Panc1 (cell line): ENCODE data around the gene LRRC63. TPM values are rescaled to one million over a fixed set of nuclear protein-coding genes. Genes with fewer than 3 reads are reported as not detected.

Experiments
- ATAC-seq: fragments of 200-7000 bp; cut with Tn5 transposase; 2 replicates; pipeline ENCODE4 v1.9.1; 2020; ENCODE audit warnings: mild to moderate bottlenecking, moderate library complexity
- BruUV-seq: library from RNA; stranded (reverse); fragments of 400-500 nt; replicated peaks from 2 replicates; lab custom pipeline; 2021; lab: Mats Ljungman, UMichigan
- CTCF ChIA-PET: fragments of 300-600 bp; sonication (Branson Sonifier 250); formaldehyde crosslinking; loops from one replicate; lab custom pipeline; 2022; ENCODE audit warnings: antibody characterized with exemption; lab: Charles Lee
- POLR2A ChIA-PET: fragments of 300-600 bp; sonication (Branson Sonifier 250); formaldehyde crosslinking; loops from one replicate; lab custom pipeline; 2022; ENCODE audit warnings: antibody characterized with exemption; lab: Charles Lee
- DNase-seq: peaks from one replicate; pipeline ENCODE4 v3.0.0-alpha.2; 2010; ENCODE audit warnings: low read depth, low spot score
- H3K27ac ChIP-seq: 2 replicates; pipeline ENCODE4 v1.5.1; 2011; ENCODE audit warnings: mild to moderate bottlenecking, low read length, inconsistent platforms
- H3K27me3 ChIP-seq: fragments of 200-500 bp; sonication (Bioruptor generic); 2 replicates; pipeline ENCODE4 v1.6.0; 2014; ENCODE audit warnings: low read length, inconsistent platforms; ENCODE audit not compliant: control insufficient read depth, insufficient read depth
- H3K36me3 ChIP-seq: fragments of 200-500 bp; sonication (Bioruptor generic); 2 replicates; pipeline ENCODE4 v1.5.1; 2014; ENCODE audit warnings: inconsistent platforms, mild to moderate bottlenecking, low read length, moderate library complexity; ENCODE audit not compliant: control insufficient read depth, insufficient read depth
- H3K4me1 ChIP-seq: 2 replicates; pipeline ENCODE4 v1.5.1; 2011; ENCODE audit warnings: inconsistent platforms, mild to moderate bottlenecking, low read length, moderate library complexity; ENCODE audit not compliant: control insufficient read depth, insufficient read depth
- H3K4me3 ChIP-seq, 2 experiments: 2 replicates each; pipeline ENCODE4 v1.5.1; 2011 to 2012; ENCODE audit warnings: low read depth in 2 of 2, low read length in 2 of 2, mild to moderate bottlenecking in 2 of 2, inconsistent platforms in 1 of 2, moderate library complexity in 1 of 2
- H3K9me3 ChIP-seq: fragments of 200-500 bp; sonication (Bioruptor generic); 2 replicates; pipeline ENCODE4 v1.5.1; 2014; ENCODE audit warnings: low read depth, mild to moderate bottlenecking, inconsistent platforms, low read length, moderate library complexity; ENCODE audit not compliant: control insufficient read depth, insufficient read depth
- POLR2AphosphoS5 ChIP-seq: IDR thresholded peaks from 2 replicates; pipeline ENCODE4 v1.6.1; 2012; ENCODE audit warnings: mild to moderate bottlenecking, low read depth, low read length, moderate library complexity
- REST ChIP-seq, 2 experiments: IDR thresholded peaks; 2 replicates each; pipeline ENCODE4 v1.6.1; 2011 to 2012; ENCODE audit warnings: low read depth in 2 of 2, control low read depth in 1 of 2, low read length in 1 of 2, mild to moderate bottlenecking in 1 of 2, moderate library complexity in 1 of 2; ENCODE audit not compliant: insufficient read depth in 1 of 2
- SIN3A ChIP-seq: IDR thresholded peaks from 2 replicates; pipeline ENCODE4 v1.6.1; 2012; ENCODE audit warnings: low read depth, mild to moderate bottlenecking, low read length, moderate library complexity, borderline replicate concordance; ENCODE audit not compliant: insufficient read depth
- TCF7L2 ChIP-seq: IDR thresholded peaks from 2 replicates; pipeline ENCODE4 v1.6.1; 2011; ENCODE audit warnings: mild to moderate bottlenecking, low read depth, low read length, inconsistent platforms
- in situ Hi-C: cut with HindIII; loops from 2 replicates; pipeline ENCODE4 v1.10.0; 2016; ENCODE audit warnings: low sequenced_read_pairs, low pct_unique_long_range_greater_than_20kb
- intact Hi-C: fragments of 100-400 bp; cut with micrococcal nuclease; formaldehyde crosslinking; loops from one replicate; pipeline ENCODE4 v1.10.0; 2022; ENCODE audit not compliant: unreplicated experiment
- total RNA-seq: library from RNA; stranded (reverse); gene quantifications from one replicate; pipeline ENCODE4 v1.2.1, GENCODE V29; 2021; ENCODE audit not compliant: unreplicated experiment
- TF ChIP-seq, protein P1 (sequence below): fragments of 450-650 bp; IDR thresholded peaks from 2 replicates; pipeline ENCODE4 v1.5.1; 2017; ENCODE audit warnings: mild to moderate bottlenecking

LRRC63 gene
- total RNA-seq, 1 experiment from 2014 or later = 0.15 TPM

GRCh38 chr13:46235286-46235685, 23.6 kb downstream of the LRRC63 start:
- Histone ChIP-seq H3K9me3 (no peaks in the 10 kb centered on the region), H3K27ac (no peak overlapping the region), H3K27me3 (no peaks in the 10 kb centered on the region), H3K4me3 (no peak overlapping the region), H3K4me1 (no peaks in the 10 kb centered on the region), H3K36me3 (no peaks in the 10 kb centered on the region)
- DNase-seq (no peak), ATAC-seq (no peak)
- intact Hi-C loops (no loop called here), in situ Hi-C loops (no loop called here)
- ChIA-PET POLR2A (no interaction called here), CTCF (no interaction called here)
- no TSS peak for BruUV-seq
- TF ChIP-seq, protein P1, sequence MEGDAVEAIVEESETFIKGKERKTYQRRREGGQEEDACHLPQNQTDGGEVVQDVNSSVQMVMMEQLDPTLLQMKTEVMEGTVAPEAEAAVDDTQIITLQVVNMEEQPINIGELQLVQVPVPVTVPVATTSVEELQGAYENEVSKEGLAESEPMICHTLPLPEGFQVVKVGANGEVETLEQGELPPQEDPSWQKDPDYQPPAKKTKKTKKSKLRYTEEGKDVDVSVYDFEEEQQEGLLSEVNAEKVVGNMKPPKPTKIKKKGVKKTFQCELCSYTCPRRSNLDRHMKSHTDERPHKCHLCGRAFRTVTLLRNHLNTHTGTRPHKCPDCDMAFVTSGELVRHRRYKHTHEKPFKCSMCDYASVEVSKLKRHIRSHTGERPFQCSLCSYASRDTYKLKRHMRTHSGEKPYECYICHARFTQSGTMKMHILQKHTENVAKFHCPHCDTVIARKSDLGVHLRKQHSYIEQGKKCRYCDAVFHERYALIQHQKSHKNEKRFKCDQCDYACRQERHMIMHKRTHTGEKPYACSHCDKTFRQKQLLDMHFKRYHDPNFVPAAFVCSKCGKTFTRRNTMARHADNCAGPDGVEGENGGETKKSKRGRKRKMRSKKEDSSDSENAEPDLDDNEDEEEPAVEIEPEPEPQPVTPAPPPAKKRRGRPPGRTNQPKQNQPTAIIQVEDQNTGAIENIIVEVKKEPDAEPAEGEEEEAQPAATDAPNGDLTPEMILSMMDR = no peak
- no peak for TF ChIP-seq REST (IDR thresholded peaks at IDR 0.05; ENCODE audit: insufficient read depth in 1 of 2, low read depth in 2 of 2, low read length in 1 of 2)
- no peak for TF ChIP-seq POLR2AphosphoS5
- TF ChIP-seq SIN3A = no peak
- no peak for TF ChIP-seq TCF7L2

DNA sequence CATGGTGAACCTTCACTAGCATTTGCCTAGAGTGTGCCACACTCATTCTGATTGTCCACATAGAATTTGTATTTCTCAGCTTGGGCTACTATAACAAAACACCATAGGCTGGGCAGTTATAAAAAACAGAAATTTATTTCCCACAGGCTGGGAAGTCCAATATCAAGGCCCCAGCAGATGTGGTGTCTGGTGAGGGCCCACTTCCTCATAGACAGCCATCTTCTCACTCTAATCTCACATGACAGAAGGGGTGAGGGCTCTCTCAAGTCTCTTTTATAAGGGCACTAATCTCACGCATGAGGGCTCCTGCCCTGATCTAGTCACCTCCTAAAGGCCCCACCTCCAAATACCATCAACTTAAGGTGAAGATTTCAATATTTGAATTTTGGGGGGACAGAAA, 53.6 kb downstream of the LRRC63 start:
- DNase-seq (no peak), ATAC-seq (no peak)
- CTCF ChIA-PET = no interaction called here
- TF ChIP-seq POLR2AphosphoS5 (no peak), TCF7L2 (no peak), REST (IDR thresholded peaks at IDR 0.05; ENCODE audit: insufficient read depth in 1 of 2, low read depth in 2 of 2, low read length in 1 of 2) (no peak)
- TF ChIP-seq, protein P1 = no peak
- Histone ChIP-seq H3K27ac (no peak overlapping the region), H3K27me3 (no peaks in the 10 kb centered on the region), H3K4me1 (no peaks in the 10 kb centered on the region), H3K4me3 (no peak overlapping the region), H3K36me3 (no peaks in the 10 kb centered on the region; the same call in 1 of the 2 replicates), H3K9me3 (no peaks in the 10 kb centered on the region)
- POLR2A ChIA-PET = no interaction called here
- in situ Hi-C loops = no loop called here
- BruUV-seq = no TSS peak
- intact Hi-C loops = no loop called here
